A549 (cell line): ENCODE measurements around the gene TSC22D2. TPM values are rescaled to one million over a fixed set of nuclear protein-coding genes. Genes with fewer than 3 reads are reported as not detected.
A peak's percentile ranks its signal among the peaks of the same experiment; 100 is the strongest.

ENCODE experiments used
- ATAC-seq, 2 experiments: fragments of 200-7000 bp in 1 of 2; fragments of >200 bp in 1 of 2; cut with Nextera tagmentation in 1 of 2; cut with Tn5 transposase in 1 of 2; 3 replicates each; pipeline versions ENCODE4 v1.8.0 to v1.9.1; 2018 to 2020; ENCODE audit warnings: mild to moderate bottlenecking in 1 of 2, moderate library complexity in 1 of 2
- CTCF ChIA-PET: fragments of 300-600 bp; sonication (Branson Sonifier 250); formaldehyde crosslinking; extraction: SDS; loops from one replicate; lab custom pipeline; 2021; ENCODE audit warnings: antibody characterized with exemption, inconsistent platforms; lab: Yijun Ruan, JAX
- POLR2A ChIA-PET: fragments of 350-600 bp; formaldehyde crosslinking; extraction: SDS; loops from one replicate; lab custom pipeline; 2021; ENCODE audit warnings: antibody characterized with exemption, inconsistent platforms; lab: Yijun Ruan, JAX
- DNase-seq, 2 experiments: peaks; one replicate each; pipeline versions ENCODE4 v3.0.0 to v3.0.0-alpha.2; 2011 to 2016; ENCODE audit warnings: low read depth in 1 of 2, low spot score in 1 of 2
- FAIRE-seq: peaks from 2 replicates; lab custom pipeline; 2011; peaks lifted over from hg19 to GRCh38; lab: Jason Lieb, UNC
- H3K27ac ChIP-seq, 2 experiments: fragments of >200 bp; sonication (Bioruptor Twin); formaldehyde crosslinking; 3 replicates each; pipeline ENCODE4 v1.5.1; 2016 to 2017
- H3K4me1 ChIP-seq: fragments of >200 bp; sonication (Bioruptor Twin); formaldehyde crosslinking; 3 replicates; pipeline ENCODE4 v1.6.1; 2016
- H3K4me2 ChIP-seq: fragments of >200 bp; sonication (Bioruptor Twin); formaldehyde crosslinking; 3 replicates; pipeline ENCODE4 v1.6.1; 2016
- H3K4me3 ChIP-seq: fragments of >200 bp; sonication (Bioruptor Twin); formaldehyde crosslinking; 3 replicates; pipeline ENCODE4 v1.5.1; 2016
- H3K9me3 ChIP-seq: fragments of >200 bp; sonication (Bioruptor Twin); formaldehyde crosslinking; 3 replicates; pipeline ENCODE4 v1.6.1; 2016
- CBX2 ChIP-seq: fragments of 200-600 bp; sonication (generic); IDR thresholded peaks from 2 replicates; pipeline ENCODE4 v1.6.1; 2016; ENCODE audit warnings: low read depth, mild to moderate bottlenecking, borderline replicate concordance
- CHD2 ChIP-seq: fragments of 150-350 bp; IDR thresholded peaks from 2 replicates; pipeline ENCODE4 v1.6.1; 2014; ENCODE audit warnings: low read length; ENCODE audit not compliant: partially characterized antibody
- E2F6 ChIP-seq: IDR thresholded peaks from 2 replicates; pipeline ENCODE4 v1.6.1; 2012; ENCODE audit warnings: low read depth, borderline replicate concordance
- ELK1 ChIP-seq: fragments of 150-350 bp; IDR thresholded peaks from 2 replicates; pipeline ENCODE4 v1.6.1; 2014; ENCODE audit warnings: low read depth, mild to moderate bottlenecking, low read length
- EP300 ChIP-seq, 2 experiments: fragments of >200 bp; sonication (Bioruptor Twin); formaldehyde crosslinking; IDR thresholded peaks; 2 replicates in 1 of 2; 3 replicates in 1 of 2; pipeline ENCODE4 v1.6.1; 2016 to 2017
- FOSL2 ChIP-seq, 2 experiments: fragments of 450-650 bp in 1 of 2; fragments of >200 bp in 1 of 2; sonication (Bioruptor Twin) in 1 of 2; formaldehyde crosslinking; IDR thresholded peaks; 2 replicates each; pipeline versions ENCODE4 v1.5.0 to v1.6.1; 2016 to 2020; ENCODE audit warnings: mild to moderate bottlenecking in 1 of 2, moderate library complexity in 1 of 2
- GATA3 ChIP-seq: IDR thresholded peaks from 2 replicates; pipeline ENCODE4 v1.6.1; 2012; ENCODE audit warnings: borderline replicate concordance
- HES2 ChIP-seq: fragments of >200 bp; sonication (Bioruptor Twin); formaldehyde crosslinking; IDR thresholded peaks from 2 replicates; pipeline ENCODE4 v1.6.1; 2016
- HEYL ChIP-seq: fragments of 250-450 bp; sonication (Bioruptor Pico); IDR thresholded peaks from 2 replicates; pipeline ENCODE4 v1.8.0; 2021; ENCODE audit warnings: mild to moderate bottlenecking, moderate library complexity
- HMGXB4 ChIP-seq: fragments of 250-450 bp; sonication (Bioruptor Pico); IDR thresholded peaks from 2 replicates; pipeline ENCODE4 v1.5.0; 2021; ENCODE audit warnings: mild to moderate bottlenecking, moderate library complexity, borderline replicate concordance
- HOXB5 ChIP-seq: fragments of 250-450 bp; sonication (Bioruptor Pico); IDR thresholded peaks from 2 replicates; pipeline ENCODE4 v1.5.0; 2020; ENCODE audit warnings: mild to moderate bottlenecking, moderate library complexity
- MAFK ChIP-seq: fragments of 450-650 bp; IDR thresholded peaks from 2 replicates; pipeline ENCODE4 v1.6.1; 2014; ENCODE audit not compliant: partially characterized antibody
- PBX3 ChIP-seq: IDR thresholded peaks from 2 replicates; pipeline ENCODE4 v1.6.1; 2012
- POLR2A ChIP-seq: IDR thresholded peaks from 2 replicates; pipeline ENCODE4 v1.6.1; 2012; ENCODE audit warnings: mild to moderate bottlenecking, low read length
- RARB ChIP-seq: fragments of 250-450 bp; sonication (Bioruptor Pico); IDR thresholded peaks from 2 replicates; pipeline ENCODE4 v1.8.0; 2021; ENCODE audit warnings: mild to moderate bottlenecking, moderate library complexity
- RFX5 ChIP-seq: fragments of 450-650 bp; IDR thresholded peaks from 2 replicates; pipeline ENCODE4 v1.7.1; 2014; ENCODE audit warnings: antibody characterized with exemption, mild to moderate bottlenecking, moderate library complexity
- SREBF2 ChIP-seq: fragments of 450-650 bp; IDR thresholded peaks from 2 replicates; pipeline ENCODE4 v1.6.1; 2014; ENCODE audit warnings: mild to moderate bottlenecking, moderate library complexity
- TP53 ChIP-seq: fragments of 250-450 bp; sonication (Bioruptor Pico); IDR thresholded peaks from 2 replicates; pipeline ENCODE4 v1.5.0; 2021; ENCODE audit warnings: mild to moderate bottlenecking, moderate library complexity
- USF2 ChIP-seq: fragments of 450-650 bp; IDR thresholded peaks from 2 replicates; pipeline ENCODE4 v1.6.1; 2014; ENCODE audit warnings: antibody characterized with exemption
- ZSCAN20 ChIP-seq: fragments of 250-450 bp; sonication (Bioruptor Pico); IDR thresholded peaks from 2 replicates; pipeline ENCODE4 v1.8.0; 2022; ENCODE audit warnings: mild to moderate bottlenecking, moderate library complexity
- WGBS: methylation state at CpG from one replicate; pipeline ENCODE4 v1.1.6; 2017; ENCODE audit errors: missing lambda C conversion rate; 5-methylcytosine and 5-hydroxymethylcytosine counted together
- polyA plus RNA-seq, 4 experiments: library from polyadenylated mRNA; depleted of rRNA in 3 of 4; stranded (reverse); fragments of >200 nt; fragmentation: RNase III in 1 of 4; extraction: RNeasy Plus Mini Kit Qiagen cat#74134 plus additional on column Dnase treatment in 1 of 4; gene quantifications; 2 replicates in 3 of 4; 3 replicates in 1 of 4; pipeline ENCODE4 v1.2.3, GENCODE V29; 2011 to 2017

Gene TSC22D2
- polyA plus RNA-seq, 2 of the 4 experiments (the other 2 are of a cell fraction), result 8.8 to 13.9 TPM

- TF ChIP-seq USF2 (no peak), ELK1 (no peak), FOSL2 (IDR thresholded peaks at IDR 0.05) (peak; percentile 71), FOSL2 (CRISPR knock-in tag; IDR thresholded peaks at IDR 0.05) (peak; percentile 93), ZSCAN20 (CRISPR knock-in tag) (no peak), CBX2 (no peak), EP300 (IDR thresholded peaks at IDR 0.05) (peak in 1 of 2 experiments; percentile 53; a peak in 3 of 5 replicates), POLR2A (no peak), HOXB5 (CRISPR knock-in tag) (no peak), MAFK (peak; percentile 43), HES2 (no peak), HEYL (no peak), CHD2 (peak; percentile 38), RFX5 (peak; percentile 86), TP53 (CRISPR knock-in tag) (no peak), RARB (CRISPR knock-in tag) (no peak), HMGXB4 (CRISPR knock-in tag) (no peak), SREBF2 (no peak), E2F6 (peak; percentile 29; the same call in 1 of the 2 replicates), GATA3 (peak; percentile 81; the same call in 1 of the 2 replicates)
Measured at GRCh38 chr3:150370122-150370602, 37.9 kb upstream of the TSC22D2 start (continued).

- no peak for FAIRE-seq
- peak; percentile 41 to 59; a peak in 3 of 6 replicates for ATAC-seq
- H3K9me3 ChIP-seq, result no peaks in the 10 kb centered on the region
- H3K27ac ChIP-seq, result peak overlapping the region; percentile 88 to 90
- peak overlapping the region; percentile 47 for H3K4me3 ChIP-seq
- DNase-seq, result no peak
- peaks cover 53% of the 10 kb centered on the region for H3K4me1 ChIP-seq
- H3K4me2 ChIP-seq, result peak overlapping the region; percentile 90
- peak; percentile 12; the same call in 1 of the 2 replicates for TF ChIP-seq RARB (CRISPR knock-in tag)
- no peak for TF ChIP-seq PBX3
- POLR2A ChIA-PET, result interaction anchor here (2.6 kb wide), 1 partner anchor 38 kb away, joined by 16 read pairs; the partner anchor contains the start of gene TSC22D2
- CTCF ChIA-PET, result interaction anchor here (1.0 to 1.1 kb wide), 3 partner anchors 39 to 121 kb away, joined by 3 to 4 read pairs (median 3); no protein-coding TSS in a partner anchor
- WGBS, result 4% methylated on average over 1 of the region's 1 CpG
Measured at GRCh38 chr3:150370999-150371398, 37.1 kb upstream of the TSC22D2 start.
